Stimulated activated CD4-positive, alpha-beta T cell treated with anti-CD3 and anti-CD28 coated beads, Interleukin-1b, Interleukin-23, amount 100 ng/mL, for 48 hours (primary cell): ENCODE results near the gene MTOR.
"Not testable (repeated sequence)": the region's sequence is repeated elsewhere in the genome, so short reads cannot be mapped to it uniquely, and the experiment has no call there.

ENCODE experiments used
- DNase-seq: peaks from one replicate; pipeline ENCODE4 v3.0.0-alpha.2; 2020

MTOR gene

GRCh38 chr1:11214698-11215380, 47.5 kb downstream of the MTOR start:
- no peak for DNase-seq

- no peak for DNase-seq
Observed at GRCh38 chr1:11211925-11212587, 50.3 kb downstream of the MTOR start.

GRCh38 chr1:11211461-11211860, 50.9 kb downstream of the MTOR start:
- DNase-seq = no peak

GRCh38 chr1:11207898-11208611, 54.3 kb downstream of the MTOR start:
- no peak for DNase-seq

- DNase-seq = no peak
Observed at GRCh38 chr1:11204396-11205190, 57.8 kb downstream of the MTOR start.

- DNase-seq = no peak
Observed at GRCh38 chr1:11198851-11199594, 63.3 kb downstream of the MTOR start.

GRCh38 chr1:11198257-11198656, 64.1 kb downstream of the MTOR start:
- no peak for DNase-seq

GRCh38 chr1:11197359-11197758, 65.0 kb downstream of the MTOR start:
- DNase-seq = no peak

- DNase-seq = no peak
Observed at GRCh38 chr1:11196945-11197344, 65.4 kb downstream of the MTOR start.

GRCh38 chr1:11194407-11195176, 67.8 kb downstream of the MTOR start:
- no peak for DNase-seq

GRCh38 chr1:11193376-11193775, 69.0 kb downstream of the MTOR start:
- DNase-seq = no peak

GRCh38 chr1:11188858-11189451, 73.4 kb downstream of the MTOR start, which contains the start of gene ANGPTL7:
ANGPTL7 (plus strand) TSS chr1:11189355; CDS start chr1:11189580, 225 bp downstream.
- DNase-seq = no peak

GRCh38 chr1:11188381-11188780, 74.0 kb downstream of the MTOR start:
- no peak for DNase-seq

- DNase-seq = no peak
Observed at GRCh38 chr1:11187931-11188330, 74.4 kb downstream of the MTOR start.

GRCh38 chr1:11187494-11187893, 74.9 kb downstream of the MTOR start:
- no peak for DNase-seq

GRCh38 chr1:11187000-11187399, 75.4 kb downstream of the MTOR start:
- DNase-seq = no peak

- no peak for DNase-seq
Observed at GRCh38 chr1:11184973-11185372, 77.4 kb downstream of the MTOR start.

- DNase-seq = no peak
Observed at GRCh38 chr1:11182884-11183283, 79.5 kb downstream of the MTOR start.

- no peak for DNase-seq
Observed at GRCh38 chr1:11180342-11180744, 82.0 kb downstream of the MTOR start.

- DNase-seq = not testable (repeated sequence)
Observed at GRCh38 chr1:11179749-11180148, 82.6 kb downstream of the MTOR start.

- DNase-seq = no peak
Observed at GRCh38 chr1:11179125-11179524, 83.2 kb downstream of the MTOR start.
